NCI-H774 (cell line): ENCODE measurements around the gene TOGARAM2.
"Not testable (repeated sequence)": the region's sequence is repeated elsewhere in the genome, so short reads cannot be mapped to it uniquely, and the experiment has no call there.

Source experiments
- DNase-seq: peaks from one replicate; lab custom pipeline; 2025; lab: John Stamatoyannopoulos, UW

TOGARAM2 gene

DNA sequence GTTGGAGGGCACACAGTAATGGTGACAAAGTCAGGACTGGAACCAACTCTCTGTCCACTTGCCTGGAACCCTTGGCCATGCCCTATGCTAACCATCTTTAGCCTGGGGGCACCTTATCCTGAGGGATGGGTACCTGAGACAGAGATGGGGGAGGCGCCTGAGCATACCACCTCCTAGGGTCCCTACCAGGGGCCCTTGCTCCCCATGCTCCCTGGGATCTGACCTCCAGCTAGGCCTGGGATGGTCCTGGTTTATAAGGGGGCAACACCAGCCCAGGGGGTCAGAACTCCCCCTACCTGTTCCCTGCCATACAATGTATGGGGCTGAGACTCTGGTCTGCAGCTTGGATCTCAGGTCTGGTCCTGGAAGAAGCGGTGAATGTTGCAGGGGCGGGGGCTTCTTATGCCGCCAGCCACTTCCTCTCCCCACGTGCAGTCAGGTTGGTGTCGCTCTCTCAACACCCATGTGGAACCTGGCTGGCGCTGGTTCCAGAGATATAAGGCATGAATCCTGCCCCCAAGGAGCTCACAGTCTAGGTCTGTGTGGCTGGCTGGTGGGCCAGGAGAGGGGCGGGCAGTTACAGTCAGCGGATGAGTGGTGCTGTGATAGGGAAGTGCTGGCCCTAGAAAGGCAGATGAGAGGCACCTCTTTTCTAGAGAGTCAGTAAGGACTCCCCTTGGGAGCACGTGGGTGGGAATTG, 3.8 kb upstream of the TOGARAM2 start:
- DNase-seq: no peak

- DNase-seq: not testable (repeated sequence)
Measured at GRCh38 chr2:28978001-28978400, 3.1 kb upstream of the TOGARAM2 start.

- DNase-seq: no peak
Measured at GRCh38 chr2:28978606-28979005, 2.5 kb upstream of the TOGARAM2 start.

GRCh38 chr2:28979041-28979440, 2.1 kb upstream of the TOGARAM2 start:
- DNase-seq: no peak

DNA sequence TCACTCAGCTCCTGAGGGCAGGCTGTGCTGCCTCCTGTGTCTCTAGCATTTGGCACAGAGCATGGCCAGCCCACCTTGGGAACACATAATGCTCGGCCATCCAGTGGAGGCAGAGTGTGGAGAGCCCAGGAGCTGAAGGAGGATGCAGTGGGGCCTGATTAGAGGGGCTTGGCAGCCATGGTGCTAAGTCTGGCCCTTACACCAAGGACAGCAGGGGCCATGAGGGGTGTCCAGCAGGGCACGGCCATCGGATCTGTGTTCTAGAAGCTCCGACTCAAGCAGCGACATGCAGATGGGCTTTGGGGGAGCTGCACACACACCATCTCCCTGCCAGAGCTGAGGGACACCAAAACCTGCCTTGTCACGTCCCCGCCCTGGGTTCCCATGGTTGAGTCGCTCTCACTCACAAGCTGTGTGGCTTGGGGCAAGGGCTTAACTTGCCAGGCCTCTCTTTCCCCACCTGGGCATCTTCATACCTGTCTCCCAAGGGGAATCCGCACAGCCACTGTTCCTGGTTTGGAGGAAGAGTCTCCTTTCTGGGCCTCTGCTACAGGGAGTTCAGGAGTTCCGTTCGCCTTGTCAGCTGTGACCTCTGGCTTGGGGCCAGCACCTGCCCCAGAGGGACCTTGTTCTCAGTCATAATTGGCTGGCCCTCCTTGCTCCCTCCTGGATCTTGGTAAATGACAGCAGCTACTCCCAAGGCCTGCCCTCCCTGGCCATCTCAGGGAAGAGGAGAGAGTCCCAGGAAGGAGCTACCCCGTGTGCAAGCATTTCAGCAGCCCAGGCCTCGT, 1.3 kb upstream of the TOGARAM2 start:
- DNase-seq: no peak

DNA sequence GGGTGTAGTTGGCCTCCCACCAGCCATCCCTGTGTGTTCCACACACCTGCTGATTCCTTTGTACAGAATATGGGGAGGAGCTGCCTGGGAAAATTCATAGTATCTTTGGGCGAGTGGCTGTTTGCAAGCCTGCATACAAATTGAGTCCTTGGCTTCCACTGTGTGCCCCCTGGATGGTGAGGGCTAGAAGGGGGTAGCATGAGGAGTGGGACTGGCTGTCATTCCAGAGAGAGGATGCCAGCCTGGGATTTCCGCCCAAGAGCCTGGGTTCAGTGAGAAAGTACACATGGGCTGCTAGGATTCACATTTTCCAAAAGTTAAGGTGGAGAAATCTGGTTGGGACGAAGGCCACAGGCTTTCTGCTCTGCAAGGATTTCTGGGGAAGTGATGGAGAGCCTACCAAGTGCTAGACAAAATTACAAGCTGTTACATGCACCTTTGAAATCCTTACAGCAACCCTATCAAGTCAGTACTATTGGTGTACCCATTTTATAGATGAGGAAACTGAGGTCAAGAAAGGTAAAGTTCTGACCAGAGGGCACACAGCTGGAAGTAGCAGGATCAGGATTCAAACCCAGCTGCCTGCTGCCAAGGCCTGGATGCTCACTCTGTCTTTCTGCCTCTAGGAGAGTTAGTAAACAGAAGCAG, 606 bp upstream of the TOGARAM2 start:
- no peak for DNase-seq

DNA sequence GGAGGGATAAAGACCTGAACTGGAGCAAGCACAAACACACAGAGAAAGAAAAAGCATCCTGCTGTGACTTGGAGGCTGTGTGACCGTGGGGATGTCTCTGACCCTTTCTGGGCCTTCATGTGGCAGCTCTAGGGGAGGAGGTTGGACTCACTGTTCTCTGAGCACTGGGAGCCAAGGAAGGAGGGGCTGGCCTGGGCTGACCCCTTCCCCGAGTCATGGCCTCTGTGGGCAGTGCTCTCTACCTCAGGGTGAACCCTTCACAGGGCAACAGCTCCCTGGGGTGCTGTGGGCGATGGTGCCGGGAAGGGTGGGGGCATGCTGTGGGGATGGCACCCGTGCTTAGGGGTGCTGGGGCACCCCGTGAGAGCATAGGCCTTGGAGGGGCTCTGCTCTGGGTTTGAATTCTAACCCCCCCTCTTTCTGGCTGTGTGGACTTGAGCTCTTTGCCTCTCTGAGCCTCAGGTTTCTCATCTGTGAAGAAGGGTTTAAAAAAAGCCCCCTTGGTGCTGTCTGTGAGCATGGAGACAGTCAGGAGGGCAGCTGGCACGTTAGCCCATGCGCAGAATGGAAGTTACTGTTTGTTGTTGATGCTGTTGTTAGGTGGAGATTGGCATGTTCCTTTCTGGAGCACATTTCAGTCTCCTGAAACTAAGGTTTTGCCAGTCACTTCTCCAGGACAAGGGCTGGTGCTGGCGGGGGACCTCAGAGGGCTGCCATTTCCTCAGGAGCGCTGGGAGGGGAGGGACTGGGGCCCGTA, 700 bp downstream of the TOGARAM2 start:
- no peak for DNase-seq

GRCh38 chr2:28982381-28982950, 1.4 kb downstream of the TOGARAM2 start:
- no peak for DNase-seq

- no peak for DNase-seq
Measured at GRCh38 chr2:28986429-28986828, 5.3 kb downstream of the TOGARAM2 start.

DNA sequence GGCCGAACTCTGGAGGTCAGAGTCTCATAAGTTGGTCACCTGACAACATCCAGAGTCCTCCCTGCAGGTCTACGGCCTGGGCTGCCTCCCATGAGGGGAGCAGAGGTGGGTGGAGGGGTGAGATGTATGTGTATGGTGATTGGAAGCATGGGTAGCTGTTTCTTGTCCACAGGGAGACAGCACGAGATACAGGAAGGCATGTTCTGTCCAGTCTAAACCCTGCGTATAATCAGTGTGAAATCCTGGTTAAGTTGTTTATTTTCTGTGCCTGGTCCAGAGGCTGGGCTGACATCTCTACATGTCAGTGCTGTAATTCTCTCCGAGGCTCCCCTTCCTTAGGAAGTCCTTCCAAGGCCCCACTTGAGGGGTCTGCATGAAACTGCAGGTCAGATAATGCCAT, 8.9 kb downstream of the TOGARAM2 start:
- DNase-seq: no peak

- no peak for DNase-seq
Measured at GRCh38 chr2:28990445-28990844, 9.3 kb downstream of the TOGARAM2 start.

GRCh38 chr2:28991021-28991420, 9.9 kb downstream of the TOGARAM2 start:
- DNase-seq: no peak

GRCh38 chr2:28991460-28991859, 10.4 kb downstream of the TOGARAM2 start:
- no peak for DNase-seq

GRCh38 chr2:28993206-28993960, 12.3 kb downstream of the TOGARAM2 start:
- no peak for DNase-seq

DNA sequence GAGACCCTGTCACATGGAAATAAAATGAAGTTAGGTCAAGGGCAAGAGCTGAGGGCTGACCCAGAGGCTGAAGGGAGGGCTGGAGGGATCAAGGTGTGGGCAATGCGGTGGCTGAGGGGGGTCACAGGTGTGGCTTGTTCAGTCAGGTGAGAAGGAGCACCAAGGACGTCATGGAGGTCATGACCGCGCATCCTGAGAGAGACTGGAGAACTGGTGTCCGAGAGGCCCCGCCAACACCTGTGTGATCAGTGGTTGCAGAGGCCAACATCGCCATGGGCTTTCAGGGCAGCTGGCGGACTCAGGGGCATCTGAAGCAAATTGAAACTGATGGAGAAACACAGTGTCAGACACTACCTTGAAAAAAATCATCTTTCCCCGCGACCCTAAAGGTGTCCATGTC, 13.0 kb downstream of the TOGARAM2 start:
- DNase-seq: no peak

DNA sequence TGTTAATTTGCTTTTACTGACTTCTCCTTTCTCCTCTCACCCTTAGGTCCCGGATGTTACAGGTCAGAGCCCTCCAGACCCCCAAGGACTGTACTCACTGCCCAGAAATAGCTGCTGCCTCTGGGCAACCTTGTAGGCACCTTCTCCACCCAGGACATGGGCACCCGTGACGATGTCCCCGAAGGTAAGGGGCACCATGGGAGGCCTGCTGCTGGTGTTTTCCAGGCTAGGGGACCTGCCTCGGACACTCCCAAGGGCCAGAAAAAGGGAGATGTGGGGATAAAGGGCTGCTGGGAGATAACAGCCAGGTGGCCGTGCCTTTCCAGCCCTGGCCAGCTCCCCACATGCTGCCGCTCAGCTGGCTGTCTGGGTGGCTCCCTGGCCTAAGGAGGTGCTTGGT, 13.6 kb downstream of the TOGARAM2 start:
- no peak for DNase-seq

DNA sequence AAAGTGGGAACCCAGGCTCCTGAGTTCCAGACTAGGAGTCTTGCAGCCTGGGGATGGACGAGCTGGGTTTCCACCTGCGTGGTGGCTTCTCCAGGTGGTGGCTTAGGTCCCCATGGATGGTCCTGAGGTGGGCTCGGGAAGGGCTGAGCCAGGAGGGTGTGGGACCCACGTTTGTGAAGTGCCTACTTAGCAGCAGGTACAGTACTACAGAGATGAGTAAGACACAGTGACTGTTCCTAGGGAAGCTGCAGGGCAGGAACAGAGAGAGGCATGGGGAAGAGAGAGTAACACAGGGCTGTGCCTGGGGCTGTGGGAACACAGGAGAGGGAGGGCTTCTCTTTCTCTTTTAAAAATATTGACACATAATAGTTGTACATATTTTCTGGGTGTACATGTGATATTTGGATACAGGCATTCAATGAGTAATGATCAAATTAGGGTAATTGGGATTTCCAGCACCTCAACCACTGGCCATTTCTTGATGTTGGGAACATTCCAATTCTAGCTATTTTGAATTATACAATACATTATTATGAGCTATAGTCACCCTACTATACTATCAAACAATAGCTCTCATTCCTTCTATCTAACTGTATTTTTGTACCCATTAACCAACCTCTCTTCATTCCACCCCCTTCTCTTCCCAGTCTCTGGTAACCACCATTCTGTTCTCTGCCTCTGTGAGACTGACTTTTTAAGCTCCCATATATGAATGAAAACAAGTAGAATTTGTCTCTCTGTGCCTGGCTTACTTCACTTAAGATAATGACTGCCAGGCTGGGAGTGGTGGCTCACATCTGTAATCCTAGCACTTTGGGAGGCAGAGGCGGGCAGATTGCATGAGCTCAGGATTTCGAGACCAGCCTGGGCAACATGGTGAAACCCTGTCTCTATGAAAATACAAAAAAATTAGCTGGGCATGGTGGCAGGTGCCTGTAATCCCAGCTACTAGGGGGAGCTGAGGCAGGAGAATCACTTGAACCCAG, 15.0 kb downstream of the TOGARAM2 start:
- no peak for DNase-seq

DNA sequence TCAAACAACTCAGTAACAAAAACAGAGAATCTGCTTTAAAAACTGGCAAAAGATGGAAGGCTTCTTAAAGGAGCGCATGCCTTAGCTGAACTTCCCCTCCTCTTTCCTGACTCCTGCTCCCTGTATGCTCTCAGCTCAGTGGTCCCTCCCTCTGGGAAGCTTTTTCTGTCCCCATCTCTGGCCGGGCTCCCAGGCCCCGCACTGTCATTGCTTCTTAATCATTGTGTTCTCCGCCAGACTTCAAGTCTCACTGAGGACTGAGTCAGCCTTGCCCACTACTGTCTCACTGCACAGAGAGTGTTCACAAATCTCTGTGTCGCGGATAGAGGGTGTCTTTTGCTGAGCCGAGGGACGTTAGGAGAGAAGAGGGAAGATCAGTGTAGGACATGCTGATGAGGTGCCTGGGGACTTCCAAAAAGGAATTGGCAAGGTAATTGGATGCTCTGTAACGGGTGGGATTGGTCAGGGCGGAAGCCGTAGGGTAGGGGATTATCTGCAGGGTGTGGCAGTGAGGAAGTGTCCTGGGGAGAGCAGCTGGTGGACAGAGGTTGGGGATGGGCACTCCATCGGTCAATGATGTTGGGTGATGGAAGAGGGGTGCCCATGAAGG, 16.2 kb downstream of the TOGARAM2 start:
- no peak for DNase-seq
